OCI-LY7 (cell line): Measurements from ENCODE around the gene LSR. TPM values are rescaled to one million over a fixed set of nuclear protein-coding genes. Genes with fewer than 3 reads are reported as not detected.
A peak's percentile ranks its signal among the peaks of the same experiment; 100 is the strongest.

Source experiments
- BruUV-seq: library from RNA; stranded (reverse); fragments of 400-500 nt; replicated peaks from 2 replicates; lab custom pipeline; 2021; lab: Mats Ljungman, UMichigan
- CTCF ChIA-PET: fragments of 300-600 bp; sonication (Branson Sonifier 250); formaldehyde crosslinking; loops from one replicate; lab custom pipeline; 2022; ENCODE audit warnings: antibody characterized with exemption; ENCODE audit not compliant: unreplicated experiment; lab: Charles Lee
- POLR2A ChIA-PET: fragments of 300-600 bp; sonication (Branson Sonifier 250); formaldehyde crosslinking; loops from one replicate; lab custom pipeline; 2022; ENCODE audit warnings: antibody characterized with exemption; lab: Charles Lee
- DNase-seq: peaks from one replicate; pipeline ENCODE4 v3.0.0-alpha.2; 2015; ENCODE audit warnings: low spot score
- H2AFZ ChIP-seq: fragments of 200-600 bp; sonication (generic), shearing (Covaris generic); 2 replicates; pipeline ENCODE4 v1.6.1; 2014; ENCODE audit warnings: mild to moderate bottlenecking, antibody characterized with exemption, low read length, moderate library complexity
- H3K27ac ChIP-seq: fragments of 200-600 bp; sonication (generic); 2 replicates; pipeline ENCODE4 v1.5.1; 2014; ENCODE audit warnings: mixed run types, low read depth, mild to moderate bottlenecking, moderate library complexity, low read length, inconsistent platforms; ENCODE audit not compliant: poor library complexity, severe bottlenecking
- H3K36me3 ChIP-seq: fragments of 200-600 bp; sonication (generic); 2 replicates; pipeline ENCODE4 v1.6.1; 2014; ENCODE audit warnings: mild to moderate bottlenecking, antibody characterized with exemption, low read length, moderate library complexity, mixed read lengths; ENCODE audit not compliant: insufficient read depth
- H3K4me1 ChIP-seq: fragments of 200-600 bp; sonication (generic); 2 replicates; pipeline ENCODE4 v1.5.1; 2014; ENCODE audit warnings: mild to moderate bottlenecking, low read length; ENCODE audit not compliant: insufficient read depth, poor library complexity, severe bottlenecking
- H3K4me2 ChIP-seq: fragments of 200-600 bp; sonication (generic); 2 replicates; pipeline ENCODE4 v1.6.1; 2014; ENCODE audit warnings: mild to moderate bottlenecking, low read length
- H3K4me3 ChIP-seq: fragments of 200-600 bp; sonication (generic); 2 replicates; pipeline ENCODE4 v1.5.1; 2014; ENCODE audit warnings: mild to moderate bottlenecking, low read depth, low read length; ENCODE audit not compliant: poor library complexity, severe bottlenecking
- H3K79me2 ChIP-seq: fragments of 200-600 bp; sonication (generic); 2 replicates; pipeline ENCODE4 v1.6.1; 2016; ENCODE audit warnings: low read depth, mild to moderate bottlenecking, low read length, moderate library complexity, mixed read lengths; ENCODE audit not compliant: insufficient read depth
- H3K9me2 ChIP-seq: fragments of 200-600 bp; sonication (generic); 2 replicates; pipeline ENCODE4 v1.6.1; 2016; ENCODE audit warnings: mild to moderate bottlenecking, low read length, mixed read lengths; ENCODE audit not compliant: insufficient read depth
- H3K9me3 ChIP-seq: fragments of 200-600 bp; sonication (generic); 2 replicates; pipeline ENCODE4 v1.6.1; 2014; ENCODE audit warnings: mild to moderate bottlenecking, mixed run types, low read length, mixed read lengths
- H4K20me1 ChIP-seq: fragments of 200-600 bp; sonication (generic); 2 replicates; pipeline ENCODE4 v1.6.1; 2014; ENCODE audit warnings: mild to moderate bottlenecking, antibody characterized with exemption, low read length, moderate library complexity, mixed read lengths; ENCODE audit not compliant: insufficient read depth
- EZH2phosphoT487 ChIP-seq: fragments of 200-600 bp; sonication (generic); IDR thresholded peaks from 2 replicates; pipeline ENCODE4 v1.6.1; 2018; ENCODE audit warnings: low read depth, borderline replicate concordance, mild to moderate bottlenecking, mixed run types, antibody characterized with exemption, low read length, moderate library complexity, mixed read lengths
- intact Hi-C: fragments of 100-400 bp; cut with micrococcal nuclease; formaldehyde crosslinking; loops from one replicate; pipeline ENCODE4 v1.10.0; 2022; ENCODE audit not compliant: unreplicated experiment
- total RNA-seq, 2 experiments: library from RNA; depleted of rRNA in 1 of 2; stranded (reverse); fragments of >200 nt in 1 of 2; shearing (Covaris generic) in 1 of 2; gene quantifications; 2 replicates each; pipeline ENCODE4 v1.2.3, GENCODE V29; 2014 to 2022
- TF ChIP-seq, protein P1 (sequence below): fragments of 200-600 bp; sonication (generic); conservative IDR thresholded peaks from 2 replicates; pipeline ENCODE4 v1.5.1; 2014; ENCODE audit warnings: mild to moderate bottlenecking, antibody characterized with exemption, low read length, moderate library complexity, mixed read lengths

Gene LSR
- total RNA-seq, 2 experiments from 2014 or later = 15.0 to 33.6 TPM

DNA sequence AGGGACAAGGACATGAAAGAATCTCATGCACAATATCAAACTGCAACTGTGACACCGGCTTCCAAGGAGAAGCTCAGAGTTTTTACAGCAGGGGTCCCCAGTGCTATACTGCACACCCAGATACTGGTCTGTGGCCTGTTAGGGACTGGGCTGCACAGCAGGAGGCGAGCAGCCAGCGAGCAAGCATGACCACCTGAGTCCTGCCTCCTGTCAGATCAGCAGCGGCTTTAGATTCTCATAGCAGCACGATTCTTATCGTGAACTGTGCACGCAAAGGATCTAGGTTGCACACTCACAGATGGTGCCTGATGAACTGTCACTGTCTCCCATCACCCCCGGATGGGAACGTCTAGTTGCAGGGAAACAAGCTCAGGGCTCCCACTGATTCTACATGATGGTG, 67.1 kb downstream of the LSR start:
- peak; percentile 71 for DNase-seq
- Histone ChIP-seq H3K4me2 (0 out of 2 replicates have a peak overlapping the region, but pooled peaks have one; percentile 10), H3K9me2 (no peaks in the 10 kb centered on the region), H3K79me2 (no peaks in the 10 kb centered on the region), H3K9me3 (no peaks in the 10 kb centered on the region), H3K4me3 (no peak overlapping the region), H4K20me1 (no peaks in the 10 kb centered on the region), H2AFZ (no peak overlapping the region), H3K27ac (no peak overlapping the region), H3K4me1 (peaks cover 80% of the 10 kb centered on the region), H3K36me3 (no peaks in the 10 kb centered on the region)
- intact Hi-C loops = loop anchor here (1.0 kb wide), 1 partner anchor 152 kb away; no protein-coding TSS in a partner anchor
- no TSS peak for BruUV-seq
- ChIA-PET POLR2A (interaction anchor here (0.6 to 1.7 kb wide), 6 partner anchors 8 to 174 kb away, joined by 3 to 5 read pairs (median 3); no protein-coding TSS in a partner anchor), CTCF (no interaction called here)
- no peak for TF ChIP-seq EZH2phosphoT487
- TF ChIP-seq, protein P1, sequence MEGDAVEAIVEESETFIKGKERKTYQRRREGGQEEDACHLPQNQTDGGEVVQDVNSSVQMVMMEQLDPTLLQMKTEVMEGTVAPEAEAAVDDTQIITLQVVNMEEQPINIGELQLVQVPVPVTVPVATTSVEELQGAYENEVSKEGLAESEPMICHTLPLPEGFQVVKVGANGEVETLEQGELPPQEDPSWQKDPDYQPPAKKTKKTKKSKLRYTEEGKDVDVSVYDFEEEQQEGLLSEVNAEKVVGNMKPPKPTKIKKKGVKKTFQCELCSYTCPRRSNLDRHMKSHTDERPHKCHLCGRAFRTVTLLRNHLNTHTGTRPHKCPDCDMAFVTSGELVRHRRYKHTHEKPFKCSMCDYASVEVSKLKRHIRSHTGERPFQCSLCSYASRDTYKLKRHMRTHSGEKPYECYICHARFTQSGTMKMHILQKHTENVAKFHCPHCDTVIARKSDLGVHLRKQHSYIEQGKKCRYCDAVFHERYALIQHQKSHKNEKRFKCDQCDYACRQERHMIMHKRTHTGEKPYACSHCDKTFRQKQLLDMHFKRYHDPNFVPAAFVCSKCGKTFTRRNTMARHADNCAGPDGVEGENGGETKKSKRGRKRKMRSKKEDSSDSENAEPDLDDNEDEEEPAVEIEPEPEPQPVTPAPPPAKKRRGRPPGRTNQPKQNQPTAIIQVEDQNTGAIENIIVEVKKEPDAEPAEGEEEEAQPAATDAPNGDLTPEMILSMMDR = peak; percentile 60

DNA sequence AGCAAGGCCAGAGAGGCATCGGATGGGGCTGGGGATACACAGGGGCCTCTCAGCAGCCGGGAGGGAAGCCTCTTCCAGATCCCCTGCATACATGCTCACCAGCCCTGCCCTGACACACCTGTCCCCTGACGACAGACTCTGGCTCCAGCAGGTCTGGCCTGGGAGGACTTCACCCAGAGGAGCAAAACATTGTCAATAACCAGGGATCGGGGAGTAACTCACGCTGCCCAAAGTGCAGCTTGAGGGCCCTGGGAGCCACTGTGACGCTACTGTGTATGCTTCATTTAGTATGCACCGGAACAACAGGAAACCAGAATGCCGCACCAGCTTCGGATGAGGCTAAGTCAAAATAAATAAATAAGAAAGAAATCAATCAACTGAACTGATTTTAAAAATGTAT, 67.8 kb downstream of the LSR start:
- POLR2A ChIA-PET = interaction anchor here (0.9 to 1.7 kb wide), 4 partner anchors 9 to 32 kb away, joined by 3 to 4 read pairs (median 3); no protein-coding TSS in a partner anchor
- DNase-seq = no peak
- H3K27ac ChIP-seq = no peak overlapping the region
- H3K4me1 ChIP-seq = peaks cover 82% of the 10 kb centered on the region
- H3K9me2 ChIP-seq = no peaks in the 10 kb centered on the region
- no peaks in the 10 kb centered on the region for H4K20me1 ChIP-seq
- H3K4me3 ChIP-seq = no peak overlapping the region
- intact Hi-C loops = loop anchor here (1.0 kb wide), 1 partner anchor 152 kb away; no protein-coding TSS in a partner anchor
- H3K4me2 ChIP-seq = no peak overlapping the region
- peaks cover under 1% of the 10 kb centered on the region; the same call in 1 of the 2 replicates for H3K9me3 ChIP-seq
- H3K79me2 ChIP-seq = no peaks in the 10 kb centered on the region
- no peaks in the 10 kb centered on the region for H3K36me3 ChIP-seq
- no TSS peak for BruUV-seq
- no peak overlapping the region for H2AFZ ChIP-seq
- TF ChIP-seq EZH2phosphoT487 = no peak
- TF ChIP-seq, protein P1 = no peak
- CTCF ChIA-PET = no interaction called here

Other genes starting within 250 kb of the LSR start
- 67.9 and 84.2 TPM in 2 replicates for gene GRAMD1A, start 248.7 kb upstream of the LSR start, total RNA-seq (2014; rRNA removed; shearing (Covaris generic))
- gene GRAMD1A, start 248.7 kb upstream of the LSR start, total RNA-seq (2022) = 124 and 133 TPM in 2 replicates
- 0.41 and 0.59 TPM in 2 replicates for gene SCN1B, start 218.5 kb upstream of the LSR start, total RNA-seq (2014; rRNA removed; shearing (Covaris generic))
- 3.1 and 3.6 TPM in 2 replicates for gene SCN1B, start 218.5 kb upstream of the LSR start, total RNA-seq (2022)
- gene HPN, start 207.3 kb upstream of the LSR start, total RNA-seq (2014; rRNA removed; shearing (Covaris generic)) = 0.19 TPM in 1 of 2 replicates, not detected in the other
- gene HPN, start 207.3 kb upstream of the LSR start, total RNA-seq (2022) = 0.17 TPM in 1 of 2 replicates, not detected in the other
- 0.35 TPM in 1 of 2 replicates, not detected in the other for gene FXYD3, start 133.2 kb upstream of the LSR start, total RNA-seq (2014; rRNA removed; shearing (Covaris generic))
- 0.88 TPM in 1 of 2 replicates, not detected in the other for gene FXYD3, start 133.2 kb upstream of the LSR start, total RNA-seq (2022)
- 0.28 and 1.1 TPM in 2 replicates for gene LGI4, start 113.9 kb upstream of the LSR start, total RNA-seq (2014; rRNA removed; shearing (Covaris generic))
- gene LGI4, start 113.9 kb upstream of the LSR start, total RNA-seq (2022) = 2.7 and 5.9 TPM in 2 replicates
- gene FXYD1, start 110.2 kb upstream of the LSR start, total RNA-seq (2014; rRNA removed; shearing (Covaris generic)) = 0.57 and 1.8 TPM in 2 replicates
- gene FXYD1, start 110.2 kb upstream of the LSR start, total RNA-seq (2022) = 5.5 and 11.5 TPM in 2 replicates
- gene FXYD7, start 105.7 kb upstream of the LSR start, total RNA-seq (2014; rRNA removed; shearing (Covaris generic)) = 0.50 and 1.2 TPM in 2 replicates
- 6.1 and 6.3 TPM in 2 replicates for gene FXYD7, start 105.7 kb upstream of the LSR start, total RNA-seq (2022)
- gene FXYD5, start 94.3 kb upstream of the LSR start, total RNA-seq (2014; rRNA removed; shearing (Covaris generic)) = 76.8 and 82.1 TPM in 2 replicates
- 147 and 155 TPM in 2 replicates for gene FXYD5, start 94.3 kb upstream of the LSR start, total RNA-seq (2022)
- gene FAM187B, start 20.3 kb upstream of the LSR start, total RNA-seq (2014; rRNA removed; shearing (Covaris generic)) = not detected in 2 replicates
- not detected in 2 replicates for gene FAM187B, start 20.3 kb upstream of the LSR start, total RNA-seq (2022)
- gene USF2, start 20.0 kb downstream of the LSR start, total RNA-seq (2014; rRNA removed; shearing (Covaris generic)) = 100.0 and 105 TPM in 2 replicates
- gene USF2, start 20.0 kb downstream of the LSR start, total RNA-seq (2022) = 155 and 181 TPM in 2 replicates
- gene HAMP, start 33.5 kb downstream of the LSR start, total RNA-seq (2014; rRNA removed; shearing (Covaris generic)) = 0.19 TPM in 1 of 2 replicates, not detected in the other
- 0.83 and 0.89 TPM in 2 replicates for gene HAMP, start 33.5 kb downstream of the LSR start, total RNA-seq (2022)
- 4.6 and 6.2 TPM in 2 replicates for gene MAG, start 43.2 kb downstream of the LSR start, total RNA-seq (2014; rRNA removed; shearing (Covaris generic))
- gene MAG, start 43.2 kb downstream of the LSR start, total RNA-seq (2022) = 8.4 and 10.1 TPM in 2 replicates
- gene CD22, start 80.2 kb downstream of the LSR start, total RNA-seq (2014; rRNA removed; shearing (Covaris generic)) = 312 and 413 TPM in 2 replicates
- gene CD22, start 80.2 kb downstream of the LSR start, total RNA-seq (2022) = 972 TPM in 2 replicates
- 8.5 and 11.4 TPM in 2 replicates for gene FFAR1, start 98.9 kb downstream of the LSR start, total RNA-seq (2014; rRNA removed; shearing (Covaris generic))
- gene FFAR1, start 98.9 kb downstream of the LSR start, total RNA-seq (2022) = 9.8 and 11.6 TPM in 2 replicates
- 0.72 TPM in 1 of 2 replicates, not detected in the other for gene FFAR3, start 109.5 kb downstream of the LSR start, total RNA-seq (2014; rRNA removed; shearing (Covaris generic))
- 0.19 and 0.31 TPM in 2 replicates for gene FFAR3, start 109.5 kb downstream of the LSR start, total RNA-seq (2022)
- 0.06 TPM in 1 of 2 replicates, not detected in the other for gene GPR42, start 122.1 kb downstream of the LSR start, total RNA-seq (2014; rRNA removed; shearing (Covaris generic))
- not detected in 2 replicates for gene GPR42, start 122.1 kb downstream of the LSR start, total RNA-seq (2022)
- gene FFAR2, start 199.3 kb downstream of the LSR start, total RNA-seq (2014; rRNA removed; shearing (Covaris generic)) = not detected in 2 replicates
- gene FFAR2, start 199.3 kb downstream of the LSR start, total RNA-seq (2022) = not detected in 2 replicates
- gene KRTDAP, start 241.5 kb downstream of the LSR start, total RNA-seq (2014; rRNA removed; shearing (Covaris generic)) = not detected in 2 replicates
- not detected in 2 replicates for gene KRTDAP, start 241.5 kb downstream of the LSR start, total RNA-seq (2022)